Progenitor cell of endocrine pancreas (in vitro differentiated cells): ENCODE measurements around the gene SLC18A2. TPM values are rescaled to one million over a fixed set of nuclear protein-coding genes. Genes with fewer than 3 reads are reported as not detected.

Source experiments
- DNase-seq: peaks from one replicate; pipeline ENCODE4 v3.0.0; 2021; ENCODE audit warnings: low spot score; ENCODE audit not compliant: unreplicated experiment
- H3K27ac Mint-ChIP-seq: 2 replicates; pipeline ENCODE4 v1.8.0; 2021; ENCODE audit warnings: mild to moderate bottlenecking, moderate library complexity, mixed read lengths
- H3K27me3 Mint-ChIP-seq: 2 replicates; pipeline ENCODE4 v1.8.0; 2021; ENCODE audit warnings: mixed read lengths
- H3K36me3 Mint-ChIP-seq: 2 replicates; pipeline ENCODE4 v1.8.0; 2022; ENCODE audit warnings: mixed read lengths; ENCODE audit not compliant: insufficient read depth
- H3K4me1 Mint-ChIP-seq: 2 replicates; pipeline ENCODE4 v1.8.0; 2021; ENCODE audit warnings: low read depth, mixed read lengths
- H3K4me3 Mint-ChIP-seq: 2 replicates; pipeline ENCODE4 v1.8.0; 2021; ENCODE audit warnings: low read depth, mild to moderate bottlenecking, moderate library complexity, mixed read lengths
- H3K9me3 Mint-ChIP-seq: 2 replicates; pipeline ENCODE4 v1.8.0; 2021; ENCODE audit warnings: low read depth, mixed read lengths
- CTCF ChIP-seq: fragments of 200-600 bp; sonication (generic); IDR thresholded peaks from one replicate; pipeline ENCODE4 v1.5.0; 2021; ENCODE audit warnings: antibody characterized with exemption, mild to moderate bottlenecking; ENCODE audit not compliant: unreplicated experiment
- total RNA-seq: library from RNA; stranded (reverse); gene quantifications from 2 replicates; pipeline ENCODE4 v1.2.1, GENCODE V29; 2021

Gene SLC18A2
- total RNA-seq, 1 donor from 2014 or later = 0.17 TPM

- Mint-ChIP-seq H3K9me3 (no peaks in the 10 kb centered on the region), H3K4me1 (peaks cover 6% of the 10 kb centered on the region), H3K27ac (no peak overlapping the region), H3K27me3 (peaks cover 14% of the 10 kb centered on the region), H3K4me3 (no peak overlapping the region), H3K36me3 (no peaks in the 10 kb centered on the region)
- DNase-seq = no peak
- TF ChIP-seq CTCF = no peak
Observed at GRCh38 chr10:117254338-117254737, 13.4 kb downstream of the SLC18A2 start.

DNA sequence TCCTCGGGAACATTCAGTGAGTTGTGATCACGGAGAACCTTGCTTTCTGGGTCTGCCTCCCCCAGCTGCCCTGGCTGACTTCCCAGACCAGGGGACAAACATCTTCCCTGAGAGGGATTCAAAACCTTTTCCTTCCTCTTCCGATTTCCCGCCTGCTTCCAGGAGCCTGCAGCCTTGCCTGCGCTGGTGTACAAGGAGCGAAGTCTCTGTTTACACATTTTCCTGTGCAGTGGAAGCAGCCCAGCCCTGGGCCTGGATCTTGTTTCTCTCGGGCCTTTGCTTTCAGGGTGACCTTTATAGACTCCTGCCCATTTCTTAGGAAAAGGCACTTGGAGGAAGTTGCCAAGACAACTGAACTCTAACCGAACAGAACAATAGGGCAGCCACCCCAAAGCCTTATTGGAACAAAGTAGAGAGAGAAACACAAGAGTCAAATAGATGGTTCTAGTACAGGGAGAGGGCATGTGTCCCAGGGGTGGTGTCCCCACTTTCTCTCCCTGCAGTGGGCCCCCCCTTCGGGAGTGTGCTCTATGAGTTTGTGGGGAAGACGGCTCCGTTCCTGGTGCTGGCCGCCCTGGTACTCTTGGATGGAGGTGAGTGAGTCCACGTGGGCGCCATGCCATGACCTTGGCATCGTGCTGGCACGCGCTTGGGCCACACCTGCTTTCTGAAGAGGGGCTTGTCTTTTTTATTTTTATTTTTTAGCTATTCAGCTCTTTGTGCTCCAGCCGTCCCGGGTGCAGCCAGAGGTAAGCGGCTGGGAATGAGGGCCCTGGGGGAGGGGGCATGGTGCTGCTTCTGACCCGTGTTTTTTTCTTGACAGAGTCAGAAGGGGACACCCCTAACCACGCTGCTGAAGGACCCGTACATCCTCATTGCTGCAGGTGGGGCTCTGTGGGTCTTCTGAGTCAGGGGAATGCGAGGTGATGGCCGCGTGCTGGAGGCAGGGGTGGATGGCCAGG is 14.1 kb downstream of the SLC18A2 start:
- TF ChIP-seq CTCF = no peak
- Mint-ChIP-seq H3K4me3 (no peak overlapping the region), H3K27ac (no peak overlapping the region), H3K9me3 (no peaks in the 10 kb centered on the region), H3K4me1 (peaks cover 6% of the 10 kb centered on the region), H3K27me3 (peaks cover 19% of the 10 kb centered on the region), H3K36me3 (no peaks in the 10 kb centered on the region)
- no peak for DNase-seq

GRCh38 chr10:117255835-117256460 is 15.0 kb downstream of the SLC18A2 start:
- Mint-ChIP-seq H3K27me3 (peaks cover 23% of the 10 kb centered on the region), H3K36me3 (no peaks in the 10 kb centered on the region), H3K27ac (no peak overlapping the region), H3K4me3 (no peak overlapping the region), H3K4me1 (peaks cover 6% of the 10 kb centered on the region), H3K9me3 (no peaks in the 10 kb centered on the region)
- DNase-seq = no peak
- TF ChIP-seq CTCF = no peak

GRCh38 chr10:117256910-117257309 is 16.0 kb downstream of the SLC18A2 start:
- Mint-ChIP-seq H3K9me3 (no peaks in the 10 kb centered on the region), H3K27ac (no peak overlapping the region), H3K36me3 (no peaks in the 10 kb centered on the region), H3K4me3 (no peak overlapping the region), H3K4me1 (peaks cover 6% of the 10 kb centered on the region), H3K27me3 (peaks cover 25% of the 10 kb centered on the region)
- TF ChIP-seq CTCF = no peak
- no peak for DNase-seq

- no peak overlapping the region for H3K4me3 Mint-ChIP-seq
- no peak for DNase-seq
- no peak for TF ChIP-seq CTCF
- no peaks in the 10 kb centered on the region for H3K9me3 Mint-ChIP-seq
- H3K36me3 Mint-ChIP-seq = no peaks in the 10 kb centered on the region
- H3K27ac Mint-ChIP-seq = no peak overlapping the region
- H3K4me1 Mint-ChIP-seq = peaks cover 6% of the 10 kb centered on the region
- H3K27me3 Mint-ChIP-seq = peaks cover 33% of the 10 kb centered on the region
Observed at GRCh38 chr10:117257721-117258120, 16.8 kb downstream of the SLC18A2 start.
